ENCODE measurements around the gene NCKAP5. TPM values are rescaled to one million over a fixed set of nuclear protein-coding genes. Genes with fewer than 3 reads are reported as not detected.
A peak's percentile ranks its signal among the peaks of the same experiment; 100 is the strongest.

Gene NCKAP5
- total and polyA plus RNA-seq, 8 donors, result 0.23 to 1.5 (median 0.44) TPM

- FAIRE-seq (no peak), ATAC-seq (no peak), DNase-seq (no peak)
- WGBS, 2 donors, result 82 to 89% methylated on average over 5 of the region's 5 CpGs
- Histone ChIP-seq H3K36me3 (no peaks in the 10 kb centered on the region), H3K27me3 (no peaks in the 10 kb centered on the region), H3K9me3 (no peaks in the 10 kb centered on the region), H3K4me1 (no peaks in the 10 kb centered on the region), H3K4me3 (no peak overlapping the region), H3K27ac (no peak overlapping the region)
- intact Hi-C loops (cut with DNase I), result no loop called here
- TF ChIP-seq, protein P1, sequence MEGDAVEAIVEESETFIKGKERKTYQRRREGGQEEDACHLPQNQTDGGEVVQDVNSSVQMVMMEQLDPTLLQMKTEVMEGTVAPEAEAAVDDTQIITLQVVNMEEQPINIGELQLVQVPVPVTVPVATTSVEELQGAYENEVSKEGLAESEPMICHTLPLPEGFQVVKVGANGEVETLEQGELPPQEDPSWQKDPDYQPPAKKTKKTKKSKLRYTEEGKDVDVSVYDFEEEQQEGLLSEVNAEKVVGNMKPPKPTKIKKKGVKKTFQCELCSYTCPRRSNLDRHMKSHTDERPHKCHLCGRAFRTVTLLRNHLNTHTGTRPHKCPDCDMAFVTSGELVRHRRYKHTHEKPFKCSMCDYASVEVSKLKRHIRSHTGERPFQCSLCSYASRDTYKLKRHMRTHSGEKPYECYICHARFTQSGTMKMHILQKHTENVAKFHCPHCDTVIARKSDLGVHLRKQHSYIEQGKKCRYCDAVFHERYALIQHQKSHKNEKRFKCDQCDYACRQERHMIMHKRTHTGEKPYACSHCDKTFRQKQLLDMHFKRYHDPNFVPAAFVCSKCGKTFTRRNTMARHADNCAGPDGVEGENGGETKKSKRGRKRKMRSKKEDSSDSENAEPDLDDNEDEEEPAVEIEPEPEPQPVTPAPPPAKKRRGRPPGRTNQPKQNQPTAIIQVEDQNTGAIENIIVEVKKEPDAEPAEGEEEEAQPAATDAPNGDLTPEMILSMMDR (IDR thresholded peaks at IDR 0.05), result no peak
These were observed 676.8 kb downstream of the NCKAP5 start for GRCh38 chr2:132891498-132891897.

DNA sequence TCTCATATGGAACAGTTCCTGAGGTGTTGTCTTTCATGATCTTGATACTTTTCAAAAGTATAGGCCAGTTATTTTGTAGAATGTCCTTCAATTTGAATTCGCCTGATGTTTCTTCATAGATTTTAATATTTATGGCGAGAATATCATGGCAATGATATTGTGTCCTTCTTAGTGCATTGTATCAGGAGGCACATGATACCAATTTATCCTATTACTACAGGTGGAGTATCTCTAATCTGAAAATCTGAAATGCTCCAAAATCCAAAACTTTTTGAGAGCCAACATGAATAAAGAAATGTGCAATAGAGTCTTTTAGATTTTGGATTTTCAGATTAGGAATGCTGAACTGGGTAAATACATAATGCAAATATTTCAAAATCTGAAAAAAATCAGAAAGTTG lies 681.7 kb downstream of the NCKAP5 start:
- FAIRE-seq (no peak), ATAC-seq (no peak), DNase-seq (no peak)
- TF ChIP-seq, protein P1 (IDR thresholded peaks at IDR 0.05), result no peak
- Histone ChIP-seq H3K4me3 (no peak overlapping the region), H3K27me3 (no peaks in the 10 kb centered on the region), H3K9me3 (no peaks in the 10 kb centered on the region), H3K36me3 (no peaks in the 10 kb centered on the region), H3K27ac (no peak overlapping the region), H3K4me1 (peaks cover 11 to 14% (median 13%) of the 10 kb centered on the region in 3 donors)
- 94% methylated on average over 2 of the region's 2 CpGs for WGBS, 2 donors
- intact Hi-C loops (cut with DNase I), result no loop called here

DNA sequence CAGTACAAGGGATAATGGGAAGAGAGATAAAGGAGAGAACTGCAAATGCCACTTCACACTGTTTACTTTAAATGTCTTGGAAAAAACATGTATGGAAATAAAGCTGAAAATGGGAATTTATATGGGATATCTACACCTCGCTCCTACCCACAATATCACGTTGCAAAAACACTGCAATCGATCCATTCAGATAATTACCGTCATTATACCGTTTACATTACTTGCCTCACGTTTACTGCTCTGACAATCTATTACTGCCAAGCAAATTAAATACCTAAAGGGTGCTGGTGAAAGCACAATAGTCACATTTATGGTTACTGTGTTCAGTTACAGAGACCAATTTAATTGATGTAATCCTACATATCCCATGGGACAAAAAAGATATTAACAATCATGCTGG lies 683.6 kb downstream of the NCKAP5 start:
- FAIRE-seq, result no peak

DNA sequence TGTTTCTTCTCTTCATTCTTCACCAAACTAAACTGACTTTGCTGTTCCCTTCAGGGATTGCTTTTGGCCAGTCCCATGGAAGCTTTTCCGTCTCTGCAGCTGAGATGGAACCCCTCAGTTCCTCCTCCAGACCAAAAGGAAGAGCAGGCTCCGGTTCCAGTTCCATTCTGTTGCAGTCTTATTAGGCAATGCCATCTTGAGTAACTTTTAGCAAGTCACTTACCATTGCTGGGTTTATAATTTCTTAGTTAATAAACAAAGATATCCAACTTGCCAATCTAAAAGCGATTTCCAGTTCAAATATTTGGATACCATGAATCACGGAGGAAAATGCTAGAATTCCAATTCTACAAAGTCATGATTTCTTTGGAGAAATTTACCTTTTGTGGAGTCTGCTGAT lies 684.0 kb downstream of the NCKAP5 start:
- ATAC-seq (peak; percentile 75 to 78 (median 76)), FAIRE-seq (no peak), DNase-seq (no peak)
- H3K4me1 ChIP-seq, result peaks cover 11 to 14% (median 13%) of the 10 kb centered on the region in 3 donors
- intact Hi-C loops (cut with DNase I), result no loop called here
- TF ChIP-seq, protein P1 (IDR thresholded peaks at IDR 0.05), result no peak
- H3K27me3 ChIP-seq, result no peaks in the 10 kb centered on the region
- no peaks in the 10 kb centered on the region for H3K9me3 ChIP-seq
- WGBS, 2 donors, result 22 to 23% methylated on average over 4 of the region's 4 CpGs
- peak overlapping the region in 2 of 4 donors; percentile 50 to 74 for H3K27ac ChIP-seq
- no peaks in the 10 kb centered on the region for H3K36me3 ChIP-seq
- H3K4me3 ChIP-seq, result peak overlapping the region in 1 of 4 donors; percentile 15

More for the DNA sequence above, 683.6 kb downstream of the NCKAP5 start:
- Histone ChIP-seq H3K4me3 (peak overlapping the region in 1 of 4 donors; percentile 15), H3K4me1 (peaks cover 11 to 14% (median 13%) of the 10 kb centered on the region in 3 donors), H3K27ac (peak overlapping the region in 1 of 4 donors; percentile 74), H3K36me3 (no peaks in the 10 kb centered on the region), H3K9me3 (no peaks in the 10 kb centered on the region), H3K27me3 (no peaks in the 10 kb centered on the region)
- intact Hi-C loops (cut with DNase I), result no loop called here
- TF ChIP-seq, protein P1 (IDR thresholded peaks at IDR 0.05), result no peak
- ATAC-seq (peak in 3 of 4 donors; percentile 14 to 22 (median 19)), DNase-seq (no peak)
- 6 to 12% methylated on average over 6 of the region's 6 CpGs for WGBS, 2 donors

DNA sequence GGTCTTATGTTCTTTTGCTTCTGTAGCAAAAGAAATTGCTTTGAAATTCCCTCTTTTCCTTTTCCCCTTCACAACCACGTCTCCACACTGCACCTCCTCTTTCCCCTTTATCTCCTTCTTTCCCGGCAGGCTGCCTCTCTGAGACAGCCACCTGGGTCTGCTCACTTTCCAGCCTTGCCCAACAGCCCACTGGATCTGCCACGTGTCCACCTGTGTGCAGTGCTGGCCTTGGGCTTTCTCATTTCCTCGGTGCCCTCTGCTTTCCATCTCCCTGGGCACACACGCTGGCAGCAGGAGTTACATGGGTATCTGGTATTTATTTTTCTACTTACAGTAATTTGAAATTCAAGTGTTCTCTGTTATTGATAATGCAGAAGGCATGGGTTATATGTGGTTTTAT lies 684.8 kb downstream of the NCKAP5 start:
- intact Hi-C loops (cut with DNase I), result no loop called here

More for the DNA sequence above, 684.8 kb downstream of the NCKAP5 start:
- Histone ChIP-seq H3K27me3 (no peaks in the 10 kb centered on the region), H3K4me3 (peak overlapping the region in 1 of 4 donors; percentile 15), H3K27ac (peak overlapping the region in 2 of 4 donors; percentile 50 to 74), H3K4me1 (peaks cover 11 to 14% (median 13%) of the 10 kb centered on the region in 3 donors), H3K9me3 (no peaks in the 10 kb centered on the region), H3K36me3 (no peaks in the 10 kb centered on the region)
- ATAC-seq, result peak; percentile 60 to 94 (median 86)
- 36 to 40% methylated on average over 5 of the region's 5 CpGs for WGBS, 2 donors
- TF ChIP-seq, protein P1 (IDR thresholded peaks at IDR 0.05), result no peak
- DNase-seq, result peak; percentile 16 to 69 (median 30)
- no peak for FAIRE-seq

Measured in pancreas (tissue), 10 donors.